Activated T-cell treated with anti-CD3 and anti-CD28 coated beads for 24 hours (primary cell): ENCODE results near the gene P2RX6.

Experiments
- DNase-seq: peaks from one replicate; pipeline ENCODE4 v3.0.0-alpha.2; 2020; ENCODE audit warnings: low read depth

The P2RX6 gene

GRCh38 chr22:21074102-21074715 is 59.2 kb downstream of the P2RX6 start:
- DNase-seq, result no peak

GRCh38 chr22:21075516-21076138 is 60.7 kb downstream of the P2RX6 start:
- DNase-seq, result no peak

- DNase-seq, result no peak
Measured at GRCh38 chr22:21076912-21077625, 62.1 kb downstream of the P2RX6 start.
